HepG2 (cell line): ENCODE data around the gene KLF16. TPM values are rescaled to one million over a fixed set of nuclear protein-coding genes. Genes with fewer than 3 reads are reported as not detected.
A peak's percentile ranks its signal among the peaks of the same experiment; 100 is the strongest.

Source experiments
- FOXA3 ChIP-seq: IDR thresholded peaks from 2 replicates; pipeline ENCODE4 v1.6.1; 2016; ENCODE audit warnings: missing genetic modification reagents, missing compliant biosample characterization
- HMGA1 ChIP-seq: sonication (generic); formaldehyde crosslinking; conservative IDR thresholded peaks from 2 replicates; pipeline ENCODE4 v1.4.0; 2020; ENCODE audit warnings: missing genetic modification reagents
- IRX3 ChIP-seq: sonication (generic); formaldehyde crosslinking; IDR thresholded peaks from 2 replicates; pipeline ENCODE4 v1.8.1; 2023; ENCODE audit warnings: mild to moderate bottlenecking, low read depth, missing genetic modification reagents, borderline replicate concordance
- MAZ ChIP-seq, 2 experiments: sonication (generic) in 1 of 2; formaldehyde crosslinking in 1 of 2; IDR thresholded peaks; 2 replicates each; pipeline versions ENCODE4 v1.5.0 to v1.6.1; 2012 to 2020; ENCODE audit warnings: low read depth in 2 of 2, mild to moderate bottlenecking in 2 of 2, borderline replicate concordance in 1 of 2, improper control_type of control experiment in 1 of 2, low read length in 1 of 2, missing genetic modification reagents in 1 of 2, moderate library complexity in 1 of 2
- MED13 ChIP-seq: sonication (generic); formaldehyde crosslinking; IDR thresholded peaks from 2 replicates; pipeline ENCODE4 v1.5.0; 2020; ENCODE audit warnings: missing genetic modification reagents
- NCOR1 ChIP-seq: fragments of 200-600 bp; sonication (generic); IDR thresholded peaks from 2 replicates; pipeline ENCODE4 v1.7.0; 2017; ENCODE audit warnings: antibody characterized with exemption, low read length, borderline replicate concordance
- NRL ChIP-seq: sonication (generic); formaldehyde crosslinking; IDR thresholded peaks from 2 replicates; pipeline ENCODE4 v1.5.0; 2020; ENCODE audit warnings: missing genetic modification reagents, mild to moderate bottlenecking, moderate library complexity, borderline replicate concordance
- ZNF180 ChIP-seq: sonication (generic); formaldehyde crosslinking; IDR thresholded peaks from 2 replicates; pipeline ENCODE4 v1.4.0; 2020; ENCODE audit warnings: low read depth, missing genetic modification reagents, borderline replicate concordance
- ZNF274 ChIP-seq: sonication (generic); formaldehyde crosslinking; IDR thresholded peaks from 2 replicates; pipeline ENCODE4 v1.5.1; 2020; ENCODE audit warnings: mild to moderate bottlenecking, missing genetic modification reagents
- ZNF30 ChIP-seq: sonication (generic); formaldehyde crosslinking; IDR thresholded peaks from 2 replicates; pipeline ENCODE4 v1.5.0; 2020; ENCODE audit warnings: mild to moderate bottlenecking, missing genetic modification reagents
- ZNF331 ChIP-seq: sonication (generic); formaldehyde crosslinking; IDR thresholded peaks from 2 replicates; pipeline ENCODE4 v1.4.0; 2020; ENCODE audit warnings: missing genetic modification reagents
- ZNF501 ChIP-seq: sonication (generic); formaldehyde crosslinking; IDR thresholded peaks from 2 replicates; pipeline ENCODE4 v1.5.1; 2020; ENCODE audit warnings: mild to moderate bottlenecking, moderate library complexity, missing genetic modification reagents
- ZNF773 ChIP-seq: sonication (generic); formaldehyde crosslinking; IDR thresholded peaks from 2 replicates; pipeline ENCODE4 v1.4.0; 2020; ENCODE audit warnings: missing genetic modification reagents, borderline replicate concordance
- polyA plus RNA-seq, 8 experiments: library from polyadenylated mRNA; depleted of rRNA in 3 of 8; stranded (reverse) in 7 of 8; unstranded in 1 of 8; fragments of >200 nt; fragmentation: Illumina TruSeq in 4 of 8; extraction: Trizol in 4 of 8; gene quantifications; 2 replicates each; pipeline versions ENCODE4 v1.2.1 to v1.2.3, GENCODE V29; 2011 to 2016; ENCODE audit warnings: low read depth in 4 of 8, missing spikeins in 1 of 8, mixed read lengths in 1 of 8; ENCODE audit not compliant: insufficient read depth in 1 of 8
- total RNA-seq, 5 experiments: library from RNA; depleted of rRNA; stranded (reverse); fragments of >200 nt; fragmentation: Illumina TruSeq; extraction: Trizol; gene quantifications; 2 replicates each; pipeline ENCODE4 v1.2.3, GENCODE V29; 2016; ENCODE audit warnings: low read depth in 1 of 5
- TF ChIP-seq, protein P1 (sequence below): sonication (generic); formaldehyde crosslinking; IDR thresholded peaks from 2 replicates; pipeline ENCODE4 v1.4.0; 2020; ENCODE audit warnings: mild to moderate bottlenecking, missing genetic modification reagents
- TF ChIP-seq, protein P2 (sequence below): sonication (generic); formaldehyde crosslinking; IDR thresholded peaks from 2 replicates; pipeline ENCODE4 v1.5.1; 2020; ENCODE audit warnings: mild to moderate bottlenecking, missing genetic modification reagents, borderline replicate concordance
- TF ChIP-seq, protein P3 (sequence below): sonication (generic); formaldehyde crosslinking; IDR thresholded peaks from 2 replicates; pipeline ENCODE4 v1.8.1; 2022; ENCODE audit warnings: low read depth, mild to moderate bottlenecking, missing genetic modification reagents
- TF ChIP-seq, protein P4 (sequence below): sonication (generic); formaldehyde crosslinking; IDR thresholded peaks from 2 replicates; pipeline ENCODE4 v1.8.0; 2022; ENCODE audit warnings: missing genetic modification reagents, mild to moderate bottlenecking, borderline replicate concordance
- TF ChIP-seq, protein P5 (sequence below): IDR thresholded peaks from 2 replicates; pipeline ENCODE4 v1.6.1; 2012; ENCODE audit warnings: inconsistent platforms

KLF16 gene
- total and polyA plus RNA-seq, 2 of the 13 experiments (the other 11 are each of a cell fraction or from before 2014, with no cell fraction given): 3.5 to 6.7 TPM

DNA sequence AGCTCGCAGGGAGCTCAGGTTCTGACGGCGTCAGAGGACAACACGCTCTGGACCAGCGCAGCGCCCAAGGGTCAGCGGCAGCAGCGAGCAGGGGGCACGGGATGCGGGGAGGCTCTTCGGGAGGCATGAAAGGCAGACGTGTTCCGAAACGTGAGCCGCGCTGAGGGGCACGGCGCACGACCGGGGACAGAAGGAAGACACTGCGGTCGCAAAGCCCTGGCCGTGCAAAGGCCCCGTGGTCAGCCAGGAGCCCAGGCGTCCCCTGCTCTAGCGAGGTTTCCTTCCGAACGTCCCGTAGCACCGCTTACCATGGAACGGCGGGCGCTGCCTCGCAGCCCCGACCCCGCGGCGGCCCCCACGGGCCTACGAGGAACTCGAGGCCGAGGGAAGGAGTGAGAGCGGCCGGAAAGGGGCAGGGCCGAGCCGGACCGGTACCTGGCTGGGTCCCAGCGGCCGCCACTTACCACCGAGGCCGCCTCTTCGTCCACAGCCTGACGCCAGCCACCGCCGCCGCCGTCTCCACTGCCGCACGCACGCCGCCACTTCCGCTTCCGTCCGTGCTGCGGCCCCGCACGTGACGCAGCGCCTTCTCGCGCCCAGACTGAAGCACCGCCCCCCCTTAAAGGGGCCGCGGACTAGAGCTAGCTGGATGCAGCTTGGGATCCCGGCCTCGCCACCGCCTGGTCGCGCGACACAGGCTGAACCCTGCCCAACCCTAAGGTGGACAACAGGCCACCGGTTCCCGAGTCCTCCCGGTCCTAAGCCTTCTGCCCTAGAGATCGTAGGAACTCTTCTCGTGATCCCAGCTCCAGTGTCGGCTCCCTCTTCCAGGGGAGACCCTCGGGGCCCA, 12.5 kb upstream of the KLF16 start (continued):
- TF ChIP-seq, protein P1, sequence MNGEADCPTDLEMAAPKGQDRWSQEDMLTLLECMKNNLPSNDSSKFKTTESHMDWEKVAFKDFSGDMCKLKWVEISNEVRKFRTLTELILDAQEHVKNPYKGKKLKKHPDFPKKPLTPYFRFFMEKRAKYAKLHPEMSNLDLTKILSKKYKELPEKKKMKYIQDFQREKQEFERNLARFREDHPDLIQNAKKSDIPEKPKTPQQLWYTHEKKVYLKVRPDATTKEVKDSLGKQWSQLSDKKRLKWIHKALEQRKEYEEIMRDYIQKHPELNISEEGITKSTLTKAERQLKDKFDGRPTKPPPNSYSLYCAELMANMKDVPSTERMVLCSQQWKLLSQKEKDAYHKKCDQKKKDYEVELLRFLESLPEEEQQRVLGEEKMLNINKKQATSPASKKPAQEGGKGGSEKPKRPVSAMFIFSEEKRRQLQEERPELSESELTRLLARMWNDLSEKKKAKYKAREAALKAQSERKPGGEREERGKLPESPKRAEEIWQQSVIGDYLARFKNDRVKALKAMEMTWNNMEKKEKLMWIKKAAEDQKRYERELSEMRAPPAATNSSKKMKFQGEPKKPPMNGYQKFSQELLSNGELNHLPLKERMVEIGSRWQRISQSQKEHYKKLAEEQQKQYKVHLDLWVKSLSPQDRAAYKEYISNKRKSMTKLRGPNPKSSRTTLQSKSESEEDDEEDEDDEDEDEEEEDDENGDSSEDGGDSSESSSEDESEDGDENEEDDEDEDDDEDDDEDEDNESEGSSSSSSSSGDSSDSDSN (CRISPR knock-in tag): peak; percentile 84
- TF ChIP-seq, protein P2, sequence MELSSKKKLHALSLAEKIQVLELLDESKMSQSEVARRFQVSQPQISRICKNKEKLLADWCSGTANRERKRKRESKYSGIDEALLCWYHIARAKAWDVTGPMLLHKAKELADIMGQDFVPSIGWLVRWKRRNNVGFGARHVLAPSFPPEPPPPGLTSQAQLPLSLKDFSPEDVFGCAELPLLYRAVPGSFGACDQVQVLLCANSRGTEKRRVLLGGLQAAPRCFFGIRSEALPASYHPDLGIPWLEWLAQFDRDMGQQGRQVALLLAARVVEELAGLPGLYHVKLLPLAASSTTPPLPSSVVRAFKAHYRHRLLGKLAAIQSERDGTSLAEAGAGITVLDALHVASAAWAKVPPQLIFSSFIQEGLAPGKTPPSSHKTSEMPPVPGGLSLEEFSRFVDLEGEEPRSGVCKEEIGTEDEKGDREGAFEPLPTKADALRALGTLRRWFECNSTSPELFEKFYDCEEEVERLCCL (CRISPR knock-in tag): peak; percentile 40; the same call in 1 of the 2 replicates
- TF ChIP-seq ZNF773 (CRISPR knock-in tag) (peak; percentile 40; the same call in 1 of the 2 replicates), ZNF180 (CRISPR knock-in tag) (no peak), ZNF30 (CRISPR knock-in tag) (0 out of 2 replicates have a peak, but pooled peaks have one; percentile 55), MED13 (no peak), ZNF331 (CRISPR knock-in tag) (peak; percentile 78; the same call in 1 of the 2 replicates), IRX3 (CRISPR knock-in tag) (no peak), NRL (CRISPR knock-in tag) (peak; percentile 72; the same call in 1 of the 2 replicates), ZNF501 (CRISPR knock-in tag) (no peak), HMGA1 (CRISPR knock-in tag) (no peak), ZNF274 (CRISPR knock-in tag) (peak; percentile 87), MAZ (IDR thresholded peaks at IDR 0.05; ENCODE audit: borderline replicate concordance, low read depth, low read length) (no peak; the same call in 1 of the 2 replicates), MAZ (CRISPR knock-in tag; IDR thresholded peaks at IDR 0.05; ENCODE audit: low read depth) (peak; percentile 84), NCOR1 (no peak), FOXA3 (CRISPR knock-in tag) (peak; percentile 66)
- TF ChIP-seq, protein P3, sequence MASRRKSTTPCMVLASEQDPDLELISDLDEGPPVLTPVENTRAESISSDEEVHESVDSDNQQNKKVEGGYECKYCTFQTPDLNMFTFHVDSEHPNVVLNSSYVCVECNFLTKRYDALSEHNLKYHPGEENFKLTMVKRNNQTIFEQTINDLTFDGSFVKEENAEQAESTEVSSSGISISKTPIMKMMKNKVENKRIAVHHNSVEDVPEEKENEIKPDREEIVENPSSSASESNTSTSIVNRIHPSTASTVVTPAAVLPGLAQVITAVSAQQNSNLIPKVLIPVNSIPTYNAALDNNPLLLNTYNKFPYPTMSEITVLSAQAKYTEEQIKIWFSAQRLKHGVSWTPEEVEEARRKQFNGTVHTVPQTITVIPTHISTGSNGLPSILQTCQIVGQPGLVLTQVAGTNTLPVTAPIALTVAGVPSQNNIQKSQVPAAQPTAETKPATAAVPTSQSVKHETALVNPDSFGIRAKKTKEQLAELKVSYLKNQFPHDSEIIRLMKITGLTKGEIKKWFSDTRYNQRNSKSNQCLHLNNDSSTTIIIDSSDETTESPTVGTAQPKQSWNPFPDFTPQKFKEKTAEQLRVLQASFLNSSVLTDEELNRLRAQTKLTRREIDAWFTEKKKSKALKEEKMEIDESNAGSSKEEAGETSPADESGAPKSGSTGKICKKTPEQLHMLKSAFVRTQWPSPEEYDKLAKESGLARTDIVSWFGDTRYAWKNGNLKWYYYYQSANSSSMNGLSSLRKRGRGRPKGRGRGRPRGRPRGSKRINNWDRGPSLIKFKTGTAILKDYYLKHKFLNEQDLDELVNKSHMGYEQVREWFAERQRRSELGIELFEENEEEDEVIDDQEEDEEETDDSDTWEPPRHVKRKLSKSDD (CRISPR knock-in tag): peak; percentile 87
- TF ChIP-seq, protein P4, sequence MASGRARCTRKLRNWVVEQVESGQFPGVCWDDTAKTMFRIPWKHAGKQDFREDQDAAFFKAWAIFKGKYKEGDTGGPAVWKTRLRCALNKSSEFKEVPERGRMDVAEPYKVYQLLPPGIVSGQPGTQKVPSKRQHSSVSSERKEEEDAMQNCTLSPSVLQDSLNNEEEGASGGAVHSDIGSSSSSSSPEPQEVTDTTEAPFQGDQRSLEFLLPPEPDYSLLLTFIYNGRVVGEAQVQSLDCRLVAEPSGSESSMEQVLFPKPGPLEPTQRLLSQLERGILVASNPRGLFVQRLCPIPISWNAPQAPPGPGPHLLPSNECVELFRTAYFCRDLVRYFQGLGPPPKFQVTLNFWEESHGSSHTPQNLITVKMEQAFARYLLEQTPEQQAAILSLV (CRISPR knock-in tag): peak; percentile 88; the same call in 1 of the 2 replicates
- TF ChIP-seq, protein P5, sequence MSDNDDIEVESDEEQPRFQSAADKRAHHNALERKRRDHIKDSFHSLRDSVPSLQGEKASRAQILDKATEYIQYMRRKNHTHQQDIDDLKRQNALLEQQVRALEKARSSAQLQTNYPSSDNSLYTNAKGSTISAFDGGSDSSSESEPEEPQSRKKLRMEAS: peak; percentile 97
